Rectal smooth muscle tissue (tissue), 1 donor: Measurements from ENCODE around the gene SORBS2.
A peak's percentile ranks its signal among the peaks of the same experiment; 100 is the strongest.

ENCODE experiments used
- H3K27ac ChIP-seq: one replicate; pipeline ENCODE4 v1.7.0; 2013; ENCODE audit warnings: low read depth, low read length, inconsistent platforms
- H3K27me3 ChIP-seq: one replicate; pipeline ENCODE4 v1.7.0; 2013; ENCODE audit warnings: low read length; ENCODE audit not compliant: control insufficient read depth, insufficient read depth
- H3K36me3 ChIP-seq: one replicate; pipeline ENCODE4 v1.7.0; 2013; ENCODE audit warnings: low read length; ENCODE audit not compliant: control insufficient read depth, insufficient read depth
- H3K4me1 ChIP-seq: one replicate; pipeline ENCODE4 v1.7.0; 2013; ENCODE audit warnings: low read length; ENCODE audit not compliant: control insufficient read depth, insufficient read depth
- H3K4me3 ChIP-seq: one replicate; pipeline ENCODE4 v1.7.0; 2013; ENCODE audit warnings: low read length
- H3K9ac ChIP-seq: one replicate; pipeline ENCODE4 v1.7.0; 2013; ENCODE audit warnings: low read length

SORBS2 gene

GRCh38 chr4:185640811-185641675, 171.0 kb downstream of the SORBS2 start:
- H3K36me3 ChIP-seq, result peaks cover 3% of the 10 kb centered on the region
- H3K27ac ChIP-seq, result peak overlapping the region; percentile 50

DNA sequence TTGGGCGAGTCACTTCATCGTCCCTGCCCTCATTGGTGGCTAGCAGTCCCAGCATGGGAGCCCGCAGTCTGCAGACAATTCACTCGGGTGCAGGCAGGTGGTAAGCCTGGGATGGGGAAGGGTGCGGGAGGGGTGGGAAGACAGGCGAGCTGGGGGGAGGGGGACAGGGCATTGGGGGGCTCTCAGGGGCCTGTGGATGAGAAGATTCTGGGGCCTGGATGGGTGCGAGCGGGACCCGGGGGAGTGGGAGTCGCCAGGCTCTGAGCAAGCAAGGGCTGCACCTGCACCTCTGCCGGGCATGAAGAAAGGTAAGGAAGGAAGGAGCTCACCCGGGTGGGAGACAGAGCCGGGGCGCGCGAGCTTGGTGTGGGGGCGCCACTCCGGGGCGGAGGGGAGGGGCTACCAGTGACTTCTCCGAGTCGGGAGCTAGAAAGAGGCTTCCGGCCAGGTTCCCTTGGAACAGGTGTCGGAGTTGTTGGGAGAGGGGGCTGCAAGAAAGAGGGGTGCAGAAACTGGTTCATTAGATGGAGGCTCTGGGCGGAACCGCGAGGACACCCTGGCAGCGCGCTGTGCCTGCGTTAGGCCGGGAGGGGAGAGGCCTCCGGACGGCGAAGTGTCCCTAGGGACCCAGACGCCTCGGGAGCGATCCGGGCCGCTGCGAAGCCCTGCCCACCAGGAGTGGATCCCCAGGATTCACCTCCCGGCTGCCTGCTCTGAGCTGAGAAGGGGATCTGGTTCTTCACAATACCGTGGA, 173.3 kb downstream of the SORBS2 start:
- no peak overlapping the region for H3K9ac ChIP-seq
- no peaks in the 10 kb centered on the region for H3K36me3 ChIP-seq
- peak overlapping the region; percentile 20 for H3K4me3 ChIP-seq
- H3K27ac ChIP-seq, result peak overlapping the region; percentile 55
- peaks cover 9% of the 10 kb centered on the region for H3K4me1 ChIP-seq
- no peaks in the 10 kb centered on the region for H3K27me3 ChIP-seq

More at GRCh38 chr4:185640811-185641675, 171.0 kb downstream of the SORBS2 start:
- H3K4me1 ChIP-seq, result peaks cover 9% of the 10 kb centered on the region
- H3K9ac ChIP-seq, result no peak overlapping the region
- H3K4me3 ChIP-seq, result no peak overlapping the region
- no peaks in the 10 kb centered on the region for H3K27me3 ChIP-seq

GRCh38 chr4:185638093-185638492, 173.9 kb downstream of the SORBS2 start:
- Histone ChIP-seq H3K4me3 (no peak overlapping the region), H3K9ac (no peak overlapping the region), H3K27ac (peak overlapping the region; percentile 55), H3K4me1 (peaks cover 9% of the 10 kb centered on the region), H3K36me3 (no peaks in the 10 kb centered on the region), H3K27me3 (no peaks in the 10 kb centered on the region)

DNA sequence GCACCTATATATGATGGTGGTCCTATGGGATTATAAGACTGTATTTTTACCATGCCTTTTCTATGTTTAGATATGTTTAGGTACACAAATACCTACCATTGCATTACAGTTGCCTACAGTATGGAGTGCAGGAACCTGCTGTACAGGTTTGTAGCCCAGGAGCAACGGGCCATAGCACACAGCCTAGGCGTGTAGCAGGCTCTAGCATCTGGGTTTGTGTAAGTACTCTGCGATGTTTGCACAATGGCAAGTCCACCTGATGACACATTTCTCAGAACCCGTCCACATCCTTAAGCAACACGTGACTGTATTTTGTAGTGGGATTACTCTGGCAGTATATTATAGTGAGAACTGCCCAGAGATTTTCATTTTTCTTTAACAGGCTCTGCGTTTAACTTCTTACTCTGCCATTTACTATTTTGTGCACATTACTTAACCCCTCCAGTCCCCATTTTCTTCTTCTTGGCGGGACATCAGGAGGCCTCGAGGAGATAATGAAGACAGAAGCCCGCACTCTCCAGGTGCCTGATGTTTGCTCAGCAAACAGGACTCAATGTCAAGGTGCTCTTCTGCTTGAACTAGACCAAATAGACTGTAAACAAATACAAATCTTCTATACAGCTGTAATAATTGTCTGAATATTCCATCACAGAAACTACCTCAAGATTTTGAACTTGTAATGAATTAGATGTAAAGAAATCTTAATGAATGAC, 174.7 kb downstream of the SORBS2 start:
- H3K9ac ChIP-seq, result no peak overlapping the region
- H3K27me3 ChIP-seq, result no peaks in the 10 kb centered on the region
- H3K4me3 ChIP-seq, result no peak overlapping the region
- peaks cover 6% of the 10 kb centered on the region for H3K4me1 ChIP-seq
- no peaks in the 10 kb centered on the region for H3K36me3 ChIP-seq
- no peak overlapping the region for H3K27ac ChIP-seq

DNA sequence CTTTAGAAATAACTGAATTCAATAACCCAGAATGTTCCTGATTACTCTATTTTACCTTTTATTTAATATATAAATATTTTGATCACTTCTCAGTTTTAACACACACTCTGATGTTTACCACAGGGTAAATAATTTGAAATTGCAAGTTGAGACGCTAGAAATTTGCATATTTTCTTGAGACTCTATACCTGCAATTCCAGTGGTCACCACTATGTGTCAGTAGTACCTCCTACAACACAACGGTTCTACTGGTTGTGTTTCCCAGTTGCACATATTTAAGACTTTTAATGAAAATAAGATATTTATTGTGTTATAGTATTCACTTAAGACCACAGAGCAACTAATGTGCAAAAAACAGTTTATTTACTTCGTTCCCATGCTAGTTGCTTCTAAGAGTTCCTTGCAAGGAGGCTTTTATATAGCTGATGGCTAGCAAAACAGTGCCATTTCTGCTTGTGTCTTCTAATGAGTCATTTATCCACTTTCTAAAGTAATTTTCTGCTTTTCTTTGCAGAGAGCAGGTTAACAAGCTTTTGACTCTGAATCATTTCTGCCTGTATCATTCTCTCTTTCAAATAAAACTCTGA, 177.8 kb downstream of the SORBS2 start:
- H3K9ac ChIP-seq, result no peak overlapping the region
- no peaks in the 10 kb centered on the region for H3K4me1 ChIP-seq
- H3K27me3 ChIP-seq, result no peaks in the 10 kb centered on the region
- H3K27ac ChIP-seq, result no peak overlapping the region
- peaks cover 2% of the 10 kb centered on the region for H3K36me3 ChIP-seq
- no peak overlapping the region for H3K4me3 ChIP-seq

GRCh38 chr4:185626798-185627197, 185.2 kb downstream of the SORBS2 start:
- Histone ChIP-seq H3K27me3 (no peaks in the 10 kb centered on the region), H3K27ac (no peak overlapping the region), H3K9ac (no peak overlapping the region), H3K36me3 (peaks cover 2% of the 10 kb centered on the region), H3K4me3 (no peak overlapping the region), H3K4me1 (no peaks in the 10 kb centered on the region)

DNA sequence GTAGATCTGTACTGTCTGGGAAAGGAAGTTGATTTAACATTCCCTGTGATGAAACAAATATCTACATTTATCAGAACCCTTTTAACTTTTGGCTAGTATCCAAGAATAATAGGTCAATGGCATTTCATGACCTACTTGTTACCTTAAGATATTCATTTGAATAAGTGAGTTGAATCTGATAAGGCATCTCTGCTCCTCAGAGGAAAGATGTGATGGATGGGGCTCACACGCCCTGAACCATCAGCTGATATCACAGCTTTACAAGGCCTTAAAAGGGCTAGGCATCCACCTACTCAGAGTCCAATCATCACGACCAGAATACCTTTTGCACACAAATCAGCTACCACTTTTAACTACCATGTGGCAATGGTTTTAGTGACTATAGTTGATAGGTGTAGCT, 186.5 kb downstream of the SORBS2 start:
- Histone ChIP-seq H3K27ac (no peak overlapping the region), H3K36me3 (peaks cover 2% of the 10 kb centered on the region), H3K27me3 (no peaks in the 10 kb centered on the region), H3K9ac (no peak overlapping the region), H3K4me1 (no peaks in the 10 kb centered on the region), H3K4me3 (no peak overlapping the region)

DNA sequence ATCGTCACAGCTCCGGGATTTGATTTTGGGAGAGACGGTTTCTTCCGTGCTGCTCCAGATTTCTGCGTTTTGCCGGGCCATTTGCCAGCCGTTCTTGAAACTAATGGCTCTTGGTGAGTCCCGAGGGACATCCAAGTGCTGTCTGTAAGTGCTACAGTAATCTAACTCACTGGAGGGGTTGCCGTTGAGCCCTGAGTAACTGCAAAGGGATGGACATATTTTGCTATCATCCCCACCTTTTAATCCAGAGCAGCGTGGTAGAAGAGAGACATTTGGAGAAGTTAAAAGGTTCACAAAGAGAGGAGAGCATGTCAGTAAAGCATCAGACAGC, 187.8 kb downstream of the SORBS2 start:
- H3K27ac ChIP-seq, result no peak overlapping the region
- H3K36me3 ChIP-seq, result no peaks in the 10 kb centered on the region
- no peak overlapping the region for H3K4me3 ChIP-seq

GRCh38 chr4:185623444-185624258, 188.3 kb downstream of the SORBS2 start:
- Histone ChIP-seq H3K27ac (no peak overlapping the region), H3K36me3 (no peaks in the 10 kb centered on the region), H3K9ac (no peak overlapping the region), H3K4me3 (no peak overlapping the region), H3K27me3 (no peaks in the 10 kb centered on the region), H3K4me1 (no peaks in the 10 kb centered on the region)

More for the DNA sequence above, 187.8 kb downstream of the SORBS2 start:
- no peaks in the 10 kb centered on the region for H3K27me3 ChIP-seq
- H3K9ac ChIP-seq, result no peak overlapping the region
- H3K4me1 ChIP-seq, result no peaks in the 10 kb centered on the region

GRCh38 chr4:185608185-185608584, 203.8 kb downstream of the SORBS2 start:
- Histone ChIP-seq H3K36me3 (peaks cover 3% of the 10 kb centered on the region), H3K27ac (peak overlapping the region; percentile 48), H3K27me3 (no peaks in the 10 kb centered on the region), H3K4me3 (no peak overlapping the region), H3K4me1 (peaks cover 11% of the 10 kb centered on the region), H3K9ac (no peak overlapping the region)

DNA sequence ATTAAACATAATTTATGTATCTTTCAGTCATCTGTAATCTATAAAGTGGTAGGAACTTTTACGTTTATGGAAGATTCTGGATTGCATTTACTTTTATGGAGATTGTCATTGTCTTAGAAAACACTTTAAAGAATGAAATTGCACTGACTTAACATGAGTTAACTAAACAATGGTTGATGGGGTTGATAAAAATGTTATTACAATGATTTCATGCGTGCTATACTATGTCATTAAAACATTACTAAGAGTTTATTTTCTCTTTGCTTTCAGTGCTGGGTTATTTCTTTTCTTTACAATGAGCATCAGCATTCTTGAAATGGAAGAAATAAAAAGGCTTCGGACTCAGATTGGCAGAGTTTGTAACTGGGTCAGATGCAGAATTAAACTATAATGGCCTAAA, 209.6 kb downstream of the SORBS2 start:
- Histone ChIP-seq H3K9ac (no peak overlapping the region), H3K27me3 (no peaks in the 10 kb centered on the region), H3K4me3 (no peak overlapping the region), H3K36me3 (no peaks in the 10 kb centered on the region), H3K27ac (no peak overlapping the region), H3K4me1 (peaks cover 15% of the 10 kb centered on the region)
